HepG2 (cell line): ENCODE results near the gene PRELID1. TPM values are rescaled to one million over a fixed set of nuclear protein-coding genes. Genes with fewer than 3 reads are reported as not detected.

Source experiments
- ATM ChIP-seq: fragments of 450-650 bp; IDR thresholded peaks from 2 replicates; pipeline ENCODE4 v1.7.1; 2017; ENCODE audit warnings: mild to moderate bottlenecking, borderline replicate concordance
- BCL3 ChIP-seq: sonication (generic); formaldehyde crosslinking; IDR thresholded peaks from 2 replicates; pipeline ENCODE4 v1.5.1; 2020; ENCODE audit warnings: mild to moderate bottlenecking, missing genetic modification reagents, moderate library complexity
- GATA4 ChIP-seq: sonication (generic); IDR thresholded peaks from 2 replicates; pipeline ENCODE4 v1.6.1; 2016; ENCODE audit warnings: antibody characterized with exemption, low read depth, borderline replicate concordance
- HMG20A ChIP-seq: IDR thresholded peaks from 2 replicates; pipeline ENCODE4 v1.6.1; 2016; ENCODE audit warnings: borderline replicate concordance
- HNRNPUL1 ChIP-seq: fragments of 200-400 bp; formaldehyde crosslinking; IDR thresholded peaks from 2 replicates; pipeline ENCODE4 v1.6.1; 2017; ENCODE audit warnings: low read depth, mild to moderate bottlenecking, low read length, moderate library complexity
- JDP2 ChIP-seq: sonication (generic); formaldehyde crosslinking; IDR thresholded peaks from 2 replicates; pipeline ENCODE4 v1.8.1; 2022; ENCODE audit warnings: missing genetic modification reagents, borderline replicate concordance
- MAZ ChIP-seq, 2 experiments: sonication (generic) in 1 of 2; formaldehyde crosslinking in 1 of 2; IDR thresholded peaks; 2 replicates each; pipeline versions ENCODE4 v1.5.0 to v1.6.1; 2012 to 2020; ENCODE audit warnings: low read depth in 2 of 2, mild to moderate bottlenecking in 2 of 2, borderline replicate concordance in 1 of 2, improper control_type of control experiment in 1 of 2, low read length in 1 of 2, missing genetic modification reagents in 1 of 2, moderate library complexity in 1 of 2
- POGK ChIP-seq: sonication (generic); formaldehyde crosslinking; conservative IDR thresholded peaks from 2 replicates; pipeline ENCODE4 v1.8.0; 2022; ENCODE audit warnings: mild to moderate bottlenecking, moderate library complexity, missing genetic modification reagents
- SOX5 ChIP-seq: IDR thresholded peaks from 2 replicates; pipeline ENCODE4 v1.6.1; 2016; ENCODE audit warnings: borderline replicate concordance
- TCF7L2 ChIP-seq: IDR thresholded peaks from 2 replicates; pipeline ENCODE4 v1.6.1; 2011; ENCODE audit warnings: mild to moderate bottlenecking, low read depth, low read length, moderate library complexity
- ZNF569 ChIP-seq: sonication (generic); formaldehyde crosslinking; IDR thresholded peaks from 2 replicates; pipeline ENCODE4 v1.5.0; 2020; ENCODE audit warnings: mild to moderate bottlenecking, missing genetic modification reagents, moderate library complexity, borderline replicate concordance
- ZNF577 ChIP-seq: sonication (generic); formaldehyde crosslinking; IDR thresholded peaks from 2 replicates; pipeline ENCODE4 v1.4.0; 2020; ENCODE audit warnings: mild to moderate bottlenecking, low read depth, missing genetic modification reagents, borderline replicate concordance
- polyA plus RNA-seq, 8 experiments: library from polyadenylated mRNA; depleted of rRNA in 3 of 8; stranded (reverse) in 7 of 8; unstranded in 1 of 8; fragments of >200 nt; fragmentation: Illumina TruSeq in 4 of 8; extraction: Trizol in 4 of 8; gene quantifications; 2 replicates each; pipeline versions ENCODE4 v1.2.1 to v1.2.3, GENCODE V29; 2011 to 2016; ENCODE audit warnings: low read depth in 4 of 8, missing spikeins in 1 of 8, mixed read lengths in 1 of 8; ENCODE audit not compliant: insufficient read depth in 1 of 8
- total RNA-seq, 5 experiments: library from RNA; depleted of rRNA; stranded (reverse); fragments of >200 nt; fragmentation: Illumina TruSeq; extraction: Trizol; gene quantifications; 2 replicates each; pipeline ENCODE4 v1.2.3, GENCODE V29; 2016; ENCODE audit warnings: low read depth in 1 of 5
- TF ChIP-seq, protein P1 (sequence below): sonication (generic); formaldehyde crosslinking; IDR thresholded peaks from 2 replicates; pipeline ENCODE4 v1.4.0; 2020; ENCODE audit warnings: mild to moderate bottlenecking, missing genetic modification reagents
- TF ChIP-seq, protein P2 (sequence below), 2 experiments: fragments of 450-650 bp in 1 of 2; sonication (generic) in 1 of 2; formaldehyde crosslinking in 1 of 2; IDR thresholded peaks; 2 replicates each; pipeline versions ENCODE4 v1.6.1 to v1.8.0; 2016 to 2022; ENCODE audit warnings: antibody characterized with exemption in 1 of 2, mild to moderate bottlenecking in 1 of 2, missing genetic modification reagents in 1 of 2

PRELID1 gene
- total and polyA plus RNA-seq, 2 of the 13 experiments (the other 11 are each of a cell fraction or from before 2014, with no cell fraction given), result 250 to 271 TPM

GRCh38 chr5:177351392-177352329 lies 48.1 kb downstream of the PRELID1 start, which contains the start of gene LMAN2 (continued):
- TF ChIP-seq HNRNPUL1 (no peak), JDP2 (CRISPR knock-in tag) (no peak), ZNF569 (CRISPR knock-in tag) (no peak), POGK (peak; percentile 83; the same call in 1 of the 2 replicates), GATA4 (no peak), ATM (no peak), MAZ (IDR thresholded peaks at IDR 0.05; ENCODE audit: borderline replicate concordance, low read depth, low read length) (no peak), MAZ (CRISPR knock-in tag; IDR thresholded peaks at IDR 0.05; ENCODE audit: low read depth) (peak; percentile 70; the same call in 1 of the 2 replicates), BCL3 (CRISPR knock-in tag) (no peak), SOX5 (CRISPR knock-in tag) (peak; percentile 20; the same call in 1 of the 2 replicates), TCF7L2 (no peak), HMG20A (CRISPR knock-in tag) (no peak), ZNF577 (CRISPR knock-in tag) (no peak)
- TF ChIP-seq, protein P1, sequence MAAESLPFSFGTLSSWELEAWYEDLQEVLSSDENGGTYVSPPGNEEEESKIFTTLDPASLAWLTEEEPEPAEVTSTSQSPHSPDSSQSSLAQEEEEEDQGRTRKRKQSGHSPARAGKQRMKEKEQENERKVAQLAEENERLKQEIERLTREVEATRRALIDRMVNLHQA (CRISPR knock-in tag), result no peak
- TF ChIP-seq, protein P2, sequence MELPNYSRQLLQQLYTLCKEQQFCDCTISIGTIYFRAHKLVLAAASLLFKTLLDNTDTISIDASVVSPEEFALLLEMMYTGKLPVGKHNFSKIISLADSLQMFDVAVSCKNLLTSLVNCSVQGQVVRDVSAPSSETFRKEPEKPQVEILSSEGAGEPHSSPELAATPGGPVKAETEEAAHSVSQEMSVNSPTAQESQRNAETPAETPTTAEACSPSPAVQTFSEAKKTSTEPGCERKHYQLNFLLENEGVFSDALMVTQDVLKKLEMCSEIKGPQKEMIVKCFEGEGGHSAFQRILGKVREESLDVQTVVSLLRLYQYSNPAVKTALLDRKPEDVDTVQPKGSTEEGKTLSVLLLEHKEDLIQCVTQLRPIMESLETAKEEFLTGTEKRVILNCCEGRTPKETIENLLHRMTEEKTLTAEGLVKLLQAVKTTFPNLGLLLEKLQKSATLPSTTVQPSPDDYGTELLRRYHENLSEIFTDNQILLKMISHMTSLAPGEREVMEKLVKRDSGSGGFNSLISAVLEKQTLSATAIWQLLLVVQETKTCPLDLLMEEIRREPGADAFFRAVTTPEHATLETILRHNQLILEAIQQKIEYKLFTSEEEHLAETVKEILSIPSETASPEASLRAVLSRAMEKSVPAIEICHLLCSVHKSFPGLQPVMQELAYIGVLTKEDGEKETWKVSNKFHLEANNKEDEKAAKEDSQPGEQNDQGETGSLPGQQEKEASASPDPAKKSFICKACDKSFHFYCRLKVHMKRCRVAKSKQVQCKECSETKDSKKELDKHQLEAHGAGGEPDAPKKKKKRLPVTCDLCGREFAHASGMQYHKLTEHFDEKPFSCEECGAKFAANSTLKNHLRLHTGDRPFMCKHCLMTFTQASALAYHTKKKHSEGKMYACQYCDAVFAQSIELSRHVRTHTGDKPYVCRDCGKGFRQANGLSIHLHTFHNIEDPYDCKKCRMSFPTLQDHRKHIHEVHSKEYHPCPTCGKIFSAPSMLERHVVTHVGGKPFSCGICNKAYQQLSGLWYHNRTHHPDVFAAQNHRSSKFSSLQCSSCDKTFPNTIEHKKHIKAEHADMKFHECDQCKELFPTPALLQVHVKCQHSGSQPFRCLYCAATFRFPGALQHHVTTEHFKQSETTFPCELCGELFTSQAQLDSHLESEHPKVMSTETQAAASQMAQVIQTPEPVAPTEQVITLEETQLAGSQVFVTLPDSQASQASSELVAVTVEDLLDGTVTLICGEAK (IDR thresholded peaks at IDR 0.05), result peak; percentile 92
- TF ChIP-seq, protein P2 (CRISPR knock-in tag; IDR thresholded peaks at IDR 0.05), result peak; percentile 65; the same call in 1 of the 2 replicates
